HG03196 (cell line): Measurements from ENCODE around the gene MIER3.
"Not testable (repeated sequence)": the region's sequence is repeated elsewhere in the genome, so short reads cannot be mapped to it uniquely, and the experiment has no call there.

ENCODE experiments used
- ATAC-seq: cut with Tn5 transposase; IDR thresholded peaks from one replicate; pipeline ENCODE4 v1.9.1; 2021; ENCODE audit not compliant: unreplicated experiment

The MIER3 gene

GRCh38 chr5:56951946-56952691 is at the start of gene MIER3:
Gene MIER3 (minus strand): TSS chr5:56952123. CDS start chr5:56952102, 21 bp downstream.
- peak; percentile 91 for ATAC-seq

GRCh38 chr5:56995596-56995995 is 43.7 kb upstream of the MIER3 start:
- ATAC-seq: no peak

- ATAC-seq: no peak
Measured at GRCh38 chr5:56993241-56993640, 41.3 kb upstream of the MIER3 start.

- no peak for ATAC-seq
Measured at GRCh38 chr5:56989676-56990075, 37.8 kb upstream of the MIER3 start.

GRCh38 chr5:56988490-56988889 is 36.6 kb upstream of the MIER3 start:
- no peak for ATAC-seq

- ATAC-seq: no peak
Measured at GRCh38 chr5:56987171-56987570, 35.2 kb upstream of the MIER3 start.

- peak; percentile 35 for ATAC-seq
Measured at GRCh38 chr5:56986626-56986947, 34.7 kb upstream of the MIER3 start.

- ATAC-seq: peak; percentile 61
Measured at GRCh38 chr5:56985936-56986625, 34.2 kb upstream of the MIER3 start.

- ATAC-seq: no peak
Measured at GRCh38 chr5:56984445-56984844, 32.5 kb upstream of the MIER3 start.

GRCh38 chr5:56983593-56984361 is 31.9 kb upstream of the MIER3 start:
- peak; percentile 49 for ATAC-seq

- ATAC-seq: no peak
Measured at GRCh38 chr5:56981548-56982315, 29.8 kb upstream of the MIER3 start.

- no peak for ATAC-seq
Measured at GRCh38 chr5:56979968-56980367, 28.0 kb upstream of the MIER3 start.

GRCh38 chr5:56979526-56979925 is 27.6 kb upstream of the MIER3 start:
- ATAC-seq: not testable (repeated sequence)

- no peak for ATAC-seq
Measured at GRCh38 chr5:56977822-56978221, 25.9 kb upstream of the MIER3 start.

GRCh38 chr5:56977021-56977420 is 25.1 kb upstream of the MIER3 start:
- ATAC-seq: no peak

- no peak for ATAC-seq
Measured at GRCh38 chr5:56974241-56974640, 22.3 kb upstream of the MIER3 start.

GRCh38 chr5:56973473-56973872 is 21.6 kb upstream of the MIER3 start:
- ATAC-seq: no peak

- ATAC-seq: no peak
Measured at GRCh38 chr5:56971275-56971674, 19.4 kb upstream of the MIER3 start.

- ATAC-seq: no peak
Measured at GRCh38 chr5:56964173-56964572, 12.2 kb upstream of the MIER3 start.

GRCh38 chr5:56963246-56963645 is 11.3 kb upstream of the MIER3 start:
- ATAC-seq: no peak

GRCh38 chr5:56962286-56962685 is 10.4 kb upstream of the MIER3 start:
- ATAC-seq: no peak
